GM21528 (cell line): Measurements from ENCODE around the gene AIPL1.

ENCODE experiments used
- ATAC-seq: cut with Tn5 transposase; IDR thresholded peaks from one replicate; pipeline ENCODE4 v1.9.1; 2021; ENCODE audit warnings: mild to moderate bottlenecking, moderate library complexity; ENCODE audit not compliant: unreplicated experiment, low FRiP score

AIPL1 gene

GRCh38 chr17:6468051-6468790 lies 33.3 kb upstream of the AIPL1 start:
- ATAC-seq: no peak

- no peak for ATAC-seq
These were observed 32.6 kb upstream of the AIPL1 start for GRCh38 chr17:6467567-6467966.

GRCh38 chr17:6465206-6466003 lies 30.5 kb upstream of the AIPL1 start:
- ATAC-seq: no peak

- no peak for ATAC-seq
These were observed 29.6 kb upstream of the AIPL1 start for GRCh38 chr17:6464446-6465041.

GRCh38 chr17:6463616-6464445 lies 28.9 kb upstream of the AIPL1 start:
- no peak for ATAC-seq

GRCh38 chr17:6462692-6463091 lies 27.8 kb upstream of the AIPL1 start:
- ATAC-seq: no peak

- ATAC-seq: no peak
These were observed 27.0 kb upstream of the AIPL1 start for GRCh38 chr17:6461792-6462524.

GRCh38 chr17:6461246-6461645 lies 26.3 kb upstream of the AIPL1 start:
- ATAC-seq: no peak

- no peak for ATAC-seq
These were observed 25.7 kb upstream of the AIPL1 start for GRCh38 chr17:6460531-6461161.

GRCh38 chr17:6458460-6458950 lies 23.6 kb upstream of the AIPL1 start:
- no peak for ATAC-seq

GRCh38 chr17:6457688-6458459 lies 23.0 kb upstream of the AIPL1 start:
- no peak for ATAC-seq

GRCh38 chr17:6456914-6457687 lies 22.2 kb upstream of the AIPL1 start:
- ATAC-seq: no peak

GRCh38 chr17:6456321-6456720 lies 21.4 kb upstream of the AIPL1 start:
- ATAC-seq: no peak

- ATAC-seq: no peak
These were observed 20.4 kb upstream of the AIPL1 start for GRCh38 chr17:6455321-6455705.

- ATAC-seq: no peak
These were observed 19.8 kb upstream of the AIPL1 start for GRCh38 chr17:6454495-6455320.

GRCh38 chr17:6453279-6454024 lies 18.5 kb upstream of the AIPL1 start:
- no peak for ATAC-seq
